H1 (cell line): ENCODE data around the gene GTSE1. TPM values are rescaled to one million over a fixed set of nuclear protein-coding genes. Genes with fewer than 3 reads are reported as not detected.

ENCODE experiments used
- CTCF ChIA-PET: fragments of 300-600 bp; sonication (Branson Sonifier 250); formaldehyde crosslinking; loops from one replicate; lab custom pipeline; 2021; ENCODE audit not compliant: partially characterized antibody; lab: Charles Lee
- POLR2A ChIA-PET: fragments of 300-600 bp; sonication (Branson Sonifier 250); formaldehyde crosslinking; loops from one replicate; lab custom pipeline; 2021; ENCODE audit warnings: inconsistent platforms; ENCODE audit not compliant: partially characterized antibody; lab: Charles Lee
- DNase-seq, 2 experiments: peaks; one replicate each; pipeline versions ENCODE4 v3.0.0 to v3.0.0-alpha.2; 2010 to 2022; ENCODE audit warnings: low spot score in 2 of 2, low read depth in 1 of 2, mixed read lengths in 1 of 2
- FAIRE-seq: peaks from 2 replicates; lab custom pipeline; 2011; peaks lifted over from hg19 to GRCh38; lab: Jason Lieb, UNC
- H2AFZ ChIP-seq: 2 replicates; pipeline ENCODE4 v1.8.1; 2012; ENCODE audit warnings: low read length, inconsistent platforms
- H2AK5ac ChIP-seq: 2 replicates; pipeline ENCODE4 v1.6.1; 2013; ENCODE audit warnings: low read depth, low read length
- H2BK120ac ChIP-seq: replicated peaks from 2 replicates; pipeline ENCODE3; 2013; ENCODE audit warnings: low read depth, low read length, inconsistent platforms
- H2BK12ac ChIP-seq: 2 replicates; pipeline ENCODE4 v1.6.1; 2013; ENCODE audit warnings: low read depth, low read length
- H2BK15ac ChIP-seq: 2 replicates; pipeline ENCODE4 v1.6.1; 2013; ENCODE audit warnings: low read length
- H2BK20ac ChIP-seq: 2 replicates; pipeline ENCODE4 v1.6.1; 2013; ENCODE audit warnings: low read length
- H2BK5ac ChIP-seq: 2 replicates; pipeline ENCODE4 v1.6.1; 2013; ENCODE audit warnings: low read depth, low read length
- H3K14ac ChIP-seq: 2 replicates; pipeline ENCODE4 v1.6.1; 2013; ENCODE audit warnings: inconsistent platforms; ENCODE audit not compliant: insufficient read length
- H3K18ac ChIP-seq: 2 replicates; pipeline ENCODE4 v1.6.1; 2013; ENCODE audit warnings: low read length; ENCODE audit errors: extremely low read depth
- H3K23ac ChIP-seq: 2 replicates; pipeline ENCODE4 v1.6.1; 2013; ENCODE audit warnings: inconsistent platforms; ENCODE audit not compliant: insufficient read length
- H3K23me2 ChIP-seq: 2 replicates; pipeline ENCODE4 v1.6.1; 2013; ENCODE audit warnings: low read depth, low read length
- H3K27ac ChIP-seq: 2 replicates; pipeline ENCODE4 v1.6.1; 2011; ENCODE audit warnings: low read depth, low read length, inconsistent platforms
- H3K27me3 ChIP-seq, 4 experiments: replicated peaks in 1 of 4; 1 replicate in 1 of 4; 2 replicates in 3 of 4; pipeline versions ENCODE4 v1.6.1 to v1.8.1; 2011 to 2013; ENCODE audit warnings: low read length in 3 of 4, mild to moderate bottlenecking in 3 of 4, inconsistent platforms in 2 of 4, mixed read lengths in 2 of 4, moderate library complexity in 1 of 4; ENCODE audit not compliant: control insufficient read depth in 3 of 4, insufficient read depth in 3 of 4; ENCODE audit errors: extremely low read depth in 1 of 4
- H3K36me3 ChIP-seq, 4 experiments: 2 replicates each; pipeline versions ENCODE4 v1.6.1 to v1.8.1; 2011 to 2013; ENCODE audit warnings: mild to moderate bottlenecking in 4 of 4, low read length in 3 of 4, moderate library complexity in 2 of 4, control low read depth in 1 of 4, inconsistent platforms in 1 of 4; ENCODE audit not compliant: insufficient read depth in 4 of 4, control insufficient read depth in 2 of 4
- H3K4ac ChIP-seq: replicated peaks from 2 replicates; pipeline ENCODE3; 2013; ENCODE audit warnings: low read length, low read depth, mixed read lengths, inconsistent platforms; ENCODE audit not compliant: insufficient read length
- H3K4me1 ChIP-seq, 4 experiments: replicated peaks in 1 of 4; 1 replicate in 1 of 4; 2 replicates in 3 of 4; pipeline versions ENCODE4 v1.6.1 to v1.8.1; 2011 to 2013; ENCODE audit warnings: low read length in 3 of 4, inconsistent platforms in 2 of 4, mixed read lengths in 1 of 4; ENCODE audit not compliant: insufficient read depth in 4 of 4, control insufficient read depth in 3 of 4
- H3K4me2 ChIP-seq, 2 experiments: 2 replicates each; pipeline versions ENCODE4 v1.6.1 to v1.8.1; 2011 to 2013; ENCODE audit warnings: low read depth in 2 of 2, low read length in 2 of 2, control low read depth in 1 of 2, inconsistent platforms in 1 of 2, mild to moderate bottlenecking in 1 of 2; ENCODE audit not compliant: insufficient read depth in 1 of 2
- H3K4me3 ChIP-seq, 4 experiments: fragments of 200-600, 300-600 bp in 1 of 4; sonication (generic), shearing (Covaris generic), sonication (Bioruptor Twin) in 1 of 4; 2 replicates each; pipeline versions ENCODE4 v1.5.1 to v1.8.1; 2011 to 2016; ENCODE audit warnings: low read length in 4 of 4, low read depth in 3 of 4, control low read depth in 2 of 4, inconsistent platforms in 2 of 4, mild to moderate bottlenecking in 2 of 4, mixed read lengths in 1 of 4, moderate library complexity in 1 of 4; ENCODE audit not compliant: insufficient read depth in 2 of 4; ENCODE audit errors: extremely low read depth in 1 of 4
- H3K56ac ChIP-seq: replicated peaks from 2 replicates; pipeline ENCODE3; 2013; ENCODE audit warnings: low read depth, mild to moderate bottlenecking, mixed read lengths, low read length, inconsistent platforms; ENCODE audit not compliant: insufficient read length
- H3K79me1 ChIP-seq: 2 replicates; pipeline ENCODE4 v1.6.1; 2013; ENCODE audit warnings: low read depth, low read length, control low read depth
- H3K79me2 ChIP-seq, 2 experiments: 2 replicates each; pipeline versions ENCODE4 v1.6.1 to v1.8.1; 2012 to 2013; ENCODE audit warnings: low read length in 2 of 2, mild to moderate bottlenecking in 2 of 2, inconsistent platforms in 1 of 2; ENCODE audit not compliant: insufficient read depth in 2 of 2, control insufficient read depth in 1 of 2
- H3K9ac ChIP-seq, 4 experiments: replicated peaks in 1 of 4; 1 replicate in 1 of 4; 2 replicates in 3 of 4; pipeline versions ENCODE4 v1.6.1 to v1.8.1; 2011 to 2013; ENCODE audit warnings: low read depth in 3 of 4, low read length in 3 of 4, control low read depth in 2 of 4, mild to moderate bottlenecking in 2 of 4, moderate library complexity in 2 of 4, inconsistent platforms in 1 of 4; ENCODE audit errors: extremely low read depth in 1 of 4
- H3K9me3 ChIP-seq, 2 experiments: 2 replicates each; pipeline versions ENCODE4 v1.6.1 to v1.8.1; 2012 to 2013; ENCODE audit warnings: mild to moderate bottlenecking in 2 of 2, moderate library complexity in 2 of 2, control low read depth in 1 of 2, inconsistent platforms in 1 of 2, low read depth in 1 of 2, low read length in 1 of 2, mixed read lengths in 1 of 2; ENCODE audit not compliant: insufficient read depth in 2 of 2
- H4K20me1 ChIP-seq, 2 experiments: replicated peaks in 1 of 2; 2 replicates each; pipeline versions ENCODE3 to v1.8.1; 2011 to 2013; ENCODE audit warnings: inconsistent platforms in 2 of 2, low read length in 2 of 2, mild to moderate bottlenecking in 1 of 2; ENCODE audit not compliant: insufficient read depth in 2 of 2, control insufficient read depth in 1 of 2
- H4K5ac ChIP-seq: 2 replicates; pipeline ENCODE4 v1.6.1; 2013; ENCODE audit warnings: low read length, low read depth, mixed read lengths, inconsistent platforms; ENCODE audit not compliant: insufficient read length
- H4K8ac ChIP-seq: 2 replicates; pipeline ENCODE4 v1.8.0; 2013; ENCODE audit warnings: mild to moderate bottlenecking, moderate library complexity, low read length, inconsistent platforms; ENCODE audit not compliant: insufficient read depth; ENCODE audit errors: extremely low read depth
- H4K91ac ChIP-seq: replicated peaks from 2 replicates; pipeline ENCODE3; 2013; ENCODE audit warnings: low read length, mixed read lengths, inconsistent platforms; ENCODE audit not compliant: insufficient read length
- GABPA ChIP-seq: IDR thresholded peaks from 2 replicates; pipeline ENCODE4 v1.6.1; 2011; ENCODE audit warnings: mild to moderate bottlenecking, low read length, moderate library complexity, borderline replicate concordance; ENCODE audit not compliant: insufficient read depth
- TBP ChIP-seq: IDR thresholded peaks from 2 replicates; pipeline ENCODE4 v1.6.1; 2011; ENCODE audit warnings: low read depth, low read length, improper control_type of control experiment
- TEAD4 ChIP-seq: IDR thresholded peaks from 2 replicates; pipeline ENCODE4 v1.6.1; 2012; ENCODE audit warnings: low read depth, low read length, inconsistent platforms, mixed read lengths
- WGBS, 2 experiments: shearing (Covaris generic) in 1 of 2; methylation state at CpG; one replicate each; pipeline versions ENCODE4 v1.1.6 to v1.1.7; 2013 to 2015; ENCODE audit warnings: low lambda C conversion rate in 2 of 2, mixed read lengths in 2 of 2, inconsistent platforms in 1 of 2, low coverage in 1 of 2, missing lambda C conversion rate in 1 of 2; ENCODE audit not compliant: insufficient replicate concordance in 2 of 2, insufficient coverage in 1 of 2, insufficient read length in 1 of 2; ENCODE audit errors: extremely low coverage in 1 of 2, missing lambda C conversion rate in 1 of 2; 5-methylcytosine and 5-hydroxymethylcytosine counted together
- polyA plus RNA-seq, 7 experiments: library from polyadenylated mRNA; depleted of rRNA in 3 of 7; stranded (reverse) in 5 of 7; unstranded in 2 of 7; fragments of >200 nt in 5 of 7; fragments of 200-250 nt in 2 of 7; gene quantifications; 1 replicate in 5 of 7; 2 replicates in 1 of 7; 4 replicates in 1 of 7; pipeline versions ENCODE4 v1.2.1 to v1.2.3, GENCODE V29; 2011 to 2013; ENCODE audit warnings: missing spikeins in 2 of 7, mixed read lengths in 2 of 7
- total RNA-seq: library from RNA; stranded (reverse); fragmentation: NEBNext Ultra II Directional; extraction: Animal tissue kit (Norgen Biotek cat#: 25700); gene quantifications from 2 replicates; pipeline ENCODE4 v1.2.1, GENCODE V29; 2021

The GTSE1 gene
- total and polyA plus RNA-seq, 2 of the 8 experiments (the other 6 are each of a cell fraction or from before 2014, with no cell fraction given): 17.5 to 38.6 TPM

- no peaks in the 10 kb centered on the region for H3K23me2 ChIP-seq
- POLR2A ChIA-PET: no interaction called here
- H2BK5ac ChIP-seq: no peak overlapping the region
- no peak overlapping the region for H3K23ac ChIP-seq
- H4K5ac ChIP-seq: no peak overlapping the region
- no peak overlapping the region for H2AK5ac ChIP-seq
- no peak overlapping the region for H3K56ac ChIP-seq
- H4K8ac ChIP-seq: 0 out of 2 replicates have a peak overlapping the region, but pooled peaks have one; percentile 3
- FAIRE-seq (no peak), DNase-seq (no peak)
- H3K4ac ChIP-seq: no peak overlapping the region
- no peak overlapping the region for H2AFZ ChIP-seq
- WGBS, 2 experiments: 90% methylated on average over 30 of the region's 35 CpGs; no CpG with 5 or more reads in 1 of the 2 experiments
- no peak for TF ChIP-seq GABPA
- TF ChIP-seq TEAD4: no peak
- no peak for TF ChIP-seq TBP
- no peak overlapping the region for H3K14ac ChIP-seq
- H3K4me1 ChIP-seq: peaks cover 0 to 15% (median 6%) of the 10 kb centered on the region in 4 experiments; a peak in 5 of 7 replicates
- H3K27me3 ChIP-seq: no peaks in the 10 kb centered on the region
- H3K36me3 ChIP-seq: peaks cover 0 to 3% (median 0%) of the 10 kb centered on the region in 4 experiments; a peak in 1 of 8 replicates
- H2BK20ac ChIP-seq: no peak overlapping the region
- no peaks in the 10 kb centered on the region for H3K79me1 ChIP-seq
- no peaks in the 10 kb centered on the region for H3K79me2 ChIP-seq
- H3K9ac ChIP-seq: no peak overlapping the region
- no peak overlapping the region for H3K27ac ChIP-seq
- H3K4me3 ChIP-seq: no peak overlapping the region
- H3K4me2 ChIP-seq: no peak overlapping the region
- no peak overlapping the region for H2BK120ac ChIP-seq
- CTCF ChIA-PET: interaction anchor here (2.9 kb wide), 1 partner anchor 178 kb away, joined by 13 read pairs; no protein-coding TSS in a partner anchor
- peaks cover 0 to 5% of the 10 kb centered on the region in 2 experiments for H4K20me1 ChIP-seq
- no peak overlapping the region for H3K18ac ChIP-seq
- H2BK15ac ChIP-seq: no peak overlapping the region
- no peaks in the 10 kb centered on the region; a peak in 1 of 4 replicates for H3K9me3 ChIP-seq
- no peak overlapping the region for H2BK12ac ChIP-seq
- no peak overlapping the region for H4K91ac ChIP-seq
These were observed 67.1 kb downstream of the GTSE1 start for GRCh38 chr22:46363611-46364321.
